Measurements from ENCODE around the gene MSX1.
"Not testable (repeated sequence)": the region's sequence is repeated elsewhere in the genome, so short reads cannot be mapped to it uniquely, and the experiment has no call there.

The MSX1 gene

DNA sequence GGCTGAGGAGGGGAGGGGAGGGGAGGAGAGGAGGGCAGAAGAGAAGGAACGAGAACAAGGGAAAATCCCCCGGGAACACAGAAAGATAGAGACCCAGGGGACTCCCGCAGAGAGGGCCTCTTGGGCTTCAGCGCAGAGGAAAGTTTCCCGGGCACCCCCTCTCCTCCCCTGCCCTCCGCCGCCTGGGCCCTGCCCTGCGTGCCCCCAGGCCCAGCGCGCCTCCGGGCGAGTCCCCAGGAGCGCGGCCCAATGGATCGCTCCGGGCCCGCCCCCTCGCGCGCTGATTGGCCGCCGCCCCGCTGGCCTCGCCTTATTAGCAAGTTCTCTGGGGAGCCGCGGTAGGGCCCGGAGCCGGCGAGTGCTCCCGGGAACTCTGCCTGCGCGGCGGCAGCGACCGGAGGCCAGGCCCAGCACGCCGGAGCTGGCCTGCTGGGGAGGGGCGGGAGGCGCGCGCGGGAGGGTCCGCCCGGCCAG, at the start of gene MSX1:
MSX1 (plus strand) TSS at position 341 of the 474 bp plus-strand sequence. CDS start 235 bp downstream, outside the sequence.
- FAIRE-seq (no peak), DNase-seq (ENCODE audit: low spot score) (peak; percentile 92)

GRCh38 chr4:4810092-4810774, 49.2 kb upstream of the MSX1 start:
- DNase-seq (ENCODE audit: low spot score): no peak
- FAIRE-seq: no peak

GRCh38 chr4:4810778-4811177, 48.7 kb upstream of the MSX1 start:
- no peak for DNase-seq (ENCODE audit: low spot score)
- no peak for FAIRE-seq

DNA sequence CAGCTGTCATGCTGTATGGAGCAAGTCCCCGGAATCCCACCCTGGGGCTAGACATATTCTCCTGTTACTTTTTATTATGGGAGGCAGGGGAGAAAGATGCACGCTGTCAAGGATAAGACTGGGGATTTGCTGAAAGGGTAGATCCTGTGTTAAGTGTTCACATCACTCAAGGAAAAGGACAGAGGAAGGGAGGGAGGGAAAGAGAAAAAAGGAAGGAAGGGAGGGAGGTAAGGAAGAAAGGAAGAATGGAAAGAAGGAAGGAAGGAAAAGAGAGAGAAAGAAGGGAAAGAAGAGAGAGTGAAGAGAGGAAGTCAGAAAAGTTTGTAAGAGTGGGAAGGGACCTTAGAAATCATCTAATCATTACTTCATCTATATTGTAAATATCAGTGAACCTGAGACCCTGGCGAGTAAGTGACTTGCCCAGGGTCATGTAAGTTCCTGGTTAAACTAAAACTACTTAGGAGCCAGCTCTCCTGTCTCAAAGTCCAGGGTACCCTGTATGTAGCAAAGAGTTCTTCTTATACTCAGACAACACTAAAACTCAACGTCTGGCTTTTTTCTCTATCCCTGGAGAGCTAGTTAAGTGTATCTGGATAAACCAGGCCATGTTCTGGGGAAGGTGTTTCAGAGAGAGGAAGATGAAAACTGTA, 47.2 kb upstream of the MSX1 start:
- FAIRE-seq (no peak), DNase-seq (ENCODE audit: low spot score) (no peak)

DNA sequence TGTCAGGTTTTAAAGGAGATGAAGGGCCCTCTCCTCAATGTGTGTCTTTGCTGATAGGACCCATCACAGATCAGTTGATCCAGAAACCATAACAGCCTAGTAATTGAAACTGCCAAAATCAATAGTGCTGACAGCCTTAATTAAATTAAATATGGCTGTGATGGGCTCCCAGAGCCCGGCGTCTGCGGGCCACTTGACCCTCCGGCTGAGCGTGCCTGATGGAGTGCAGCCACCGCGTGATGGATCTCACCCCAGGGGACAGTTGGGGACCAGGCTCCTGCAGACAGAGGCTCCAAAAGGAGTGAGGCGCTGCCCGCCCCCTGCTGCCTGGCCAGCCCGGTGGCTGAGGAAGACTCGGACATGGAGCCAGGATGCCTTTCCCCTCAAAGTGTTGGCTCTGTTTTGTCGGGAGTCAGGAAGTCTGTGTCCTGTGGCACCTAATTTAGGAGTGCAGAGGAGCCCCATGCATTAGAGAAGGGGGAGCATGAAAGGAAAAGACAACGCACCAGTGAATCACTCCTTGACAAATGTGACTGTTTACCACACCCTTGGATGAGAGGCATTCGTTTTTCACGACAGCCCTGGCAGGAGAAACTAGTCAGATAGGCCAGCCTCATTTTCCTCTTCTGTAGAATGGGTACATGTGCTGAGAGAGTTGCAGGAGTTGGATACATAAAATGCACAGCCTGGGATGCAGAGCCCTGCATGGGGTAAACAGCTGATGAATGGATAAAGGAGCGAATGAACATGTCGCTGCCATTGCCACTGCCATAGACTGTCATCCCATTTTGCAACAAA, 40.9 kb upstream of the MSX1 start:
- no peak for DNase-seq (ENCODE audit: low spot score)
- no peak for FAIRE-seq

GRCh38 chr4:4819213-4819606, 40.3 kb upstream of the MSX1 start:
- DNase-seq (ENCODE audit: low spot score) (no peak), FAIRE-seq (no peak)

- DNase-seq (ENCODE audit: low spot score) (no peak), FAIRE-seq (no peak)
These were observed 39.2 kb upstream of the MSX1 start for GRCh38 chr4:4820261-4820660.

- FAIRE-seq: no peak
- no peak for DNase-seq (ENCODE audit: low spot score)
These were observed 38.7 kb upstream of the MSX1 start for GRCh38 chr4:4820739-4821138.

DNA sequence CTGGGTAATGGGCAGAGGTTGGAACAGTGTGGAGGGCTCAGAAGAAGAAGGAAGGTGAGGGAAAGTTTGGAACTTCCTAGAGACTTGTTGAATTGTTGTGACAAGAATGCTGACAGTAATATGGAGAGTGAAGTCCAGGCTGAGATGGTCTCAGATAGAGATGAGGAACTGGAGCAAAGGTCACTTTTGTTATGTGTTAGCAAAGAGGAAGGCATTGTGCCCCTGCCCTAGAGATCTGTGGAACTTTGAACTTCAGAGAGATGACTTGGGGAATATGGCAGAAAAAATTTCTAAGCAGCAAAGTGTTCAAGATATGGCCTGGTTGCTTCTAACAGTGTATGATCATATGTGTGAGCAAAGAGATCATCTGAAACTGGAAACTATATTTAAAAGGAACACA, 37.9 kb upstream of the MSX1 start:
- DNase-seq (ENCODE audit: low spot score) (no peak), FAIRE-seq (no peak)

GRCh38 chr4:4822286-4822685, 37.2 kb upstream of the MSX1 start:
- FAIRE-seq; DNase-seq (ENCODE audit: low spot score): not testable (repeated sequence)

- DNase-seq (ENCODE audit: low spot score) (no peak), FAIRE-seq (no peak)
These were observed 35.8 kb upstream of the MSX1 start for GRCh38 chr4:4823621-4824162.

GRCh38 chr4:4824232-4824631, 35.2 kb upstream of the MSX1 start:
- FAIRE-seq (no peak), DNase-seq (ENCODE audit: low spot score) (no peak)

DNA sequence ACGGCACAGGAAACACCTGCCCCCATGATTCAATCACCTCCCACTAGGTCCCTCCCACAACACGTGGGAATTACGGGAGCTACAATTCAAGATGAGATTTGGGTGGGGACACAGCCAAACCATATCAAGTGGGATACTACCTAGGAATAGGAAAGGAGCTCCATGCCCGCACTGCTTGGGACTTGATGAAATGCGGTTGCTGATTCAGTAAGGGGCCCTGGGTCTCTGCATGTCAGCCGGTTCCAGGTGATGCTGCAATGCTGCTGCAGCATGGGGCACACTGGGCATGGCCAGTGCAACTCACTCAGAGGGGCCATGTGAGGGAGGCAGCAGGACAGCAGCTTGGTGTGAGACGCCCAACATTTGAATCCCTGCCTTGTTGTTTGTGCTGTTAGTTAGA, 34.0 kb upstream of the MSX1 start:
- no peak for FAIRE-seq
- DNase-seq (ENCODE audit: low spot score): no peak

- DNase-seq (ENCODE audit: low spot score) (no peak), FAIRE-seq (no peak)
These were observed 29.6 kb upstream of the MSX1 start for GRCh38 chr4:4829837-4830236.

GRCh38 chr4:4831266-4831665, 28.2 kb upstream of the MSX1 start:
- FAIRE-seq (no peak), DNase-seq (ENCODE audit: low spot score) (no peak)

GRCh38 chr4:4831825-4832224, 27.6 kb upstream of the MSX1 start:
- FAIRE-seq: no peak
- DNase-seq (ENCODE audit: low spot score): no peak

DNA sequence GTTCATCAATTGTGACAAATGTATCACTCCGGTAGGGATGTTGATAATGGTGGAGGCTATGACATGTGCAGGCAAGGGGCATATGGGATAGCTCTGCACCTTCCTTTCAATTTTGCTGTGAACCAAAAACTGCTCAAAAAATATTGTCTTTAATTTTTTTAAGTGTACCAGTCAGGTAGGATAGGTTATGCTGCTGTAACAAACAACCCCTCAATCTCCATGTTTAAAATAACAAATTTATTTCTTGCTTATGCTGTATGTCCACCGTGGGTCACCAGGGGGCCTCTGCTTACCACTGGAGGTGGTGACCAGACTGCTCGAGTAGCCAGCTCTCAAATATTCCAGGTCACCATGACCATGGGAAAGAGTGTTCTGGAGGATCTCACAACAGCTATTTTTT, 23.4 kb upstream of the MSX1 start:
- DNase-seq (ENCODE audit: low spot score) (no peak), FAIRE-seq (no peak)

DNA sequence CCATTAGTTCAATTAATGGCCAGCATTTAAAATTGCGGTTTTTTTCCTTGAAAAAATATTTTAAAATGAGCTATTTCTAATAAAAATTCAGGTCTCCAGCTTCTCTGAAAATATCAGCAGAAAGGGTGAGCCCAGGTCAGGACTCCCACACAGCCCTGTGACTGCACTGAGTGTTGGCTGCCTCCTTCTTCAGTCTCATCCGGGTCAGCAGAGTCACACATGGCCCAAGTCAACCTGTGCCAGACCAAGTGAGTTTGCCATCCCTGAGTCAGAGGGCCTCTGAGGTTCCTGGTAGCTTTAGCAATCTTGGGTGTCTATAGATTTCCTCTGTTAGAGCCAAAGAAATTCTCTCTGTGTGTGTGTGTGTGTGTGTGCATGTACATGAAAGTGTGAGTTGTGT, 22.1 kb upstream of the MSX1 start:
- FAIRE-seq: no peak

GRCh38 chr4:4838051-4838935, 21.2 kb upstream of the MSX1 start:
- no peak for FAIRE-seq

More for the DNA sequence above, 22.1 kb upstream of the MSX1 start:
- DNase-seq (ENCODE audit: low spot score): no peak

DNA sequence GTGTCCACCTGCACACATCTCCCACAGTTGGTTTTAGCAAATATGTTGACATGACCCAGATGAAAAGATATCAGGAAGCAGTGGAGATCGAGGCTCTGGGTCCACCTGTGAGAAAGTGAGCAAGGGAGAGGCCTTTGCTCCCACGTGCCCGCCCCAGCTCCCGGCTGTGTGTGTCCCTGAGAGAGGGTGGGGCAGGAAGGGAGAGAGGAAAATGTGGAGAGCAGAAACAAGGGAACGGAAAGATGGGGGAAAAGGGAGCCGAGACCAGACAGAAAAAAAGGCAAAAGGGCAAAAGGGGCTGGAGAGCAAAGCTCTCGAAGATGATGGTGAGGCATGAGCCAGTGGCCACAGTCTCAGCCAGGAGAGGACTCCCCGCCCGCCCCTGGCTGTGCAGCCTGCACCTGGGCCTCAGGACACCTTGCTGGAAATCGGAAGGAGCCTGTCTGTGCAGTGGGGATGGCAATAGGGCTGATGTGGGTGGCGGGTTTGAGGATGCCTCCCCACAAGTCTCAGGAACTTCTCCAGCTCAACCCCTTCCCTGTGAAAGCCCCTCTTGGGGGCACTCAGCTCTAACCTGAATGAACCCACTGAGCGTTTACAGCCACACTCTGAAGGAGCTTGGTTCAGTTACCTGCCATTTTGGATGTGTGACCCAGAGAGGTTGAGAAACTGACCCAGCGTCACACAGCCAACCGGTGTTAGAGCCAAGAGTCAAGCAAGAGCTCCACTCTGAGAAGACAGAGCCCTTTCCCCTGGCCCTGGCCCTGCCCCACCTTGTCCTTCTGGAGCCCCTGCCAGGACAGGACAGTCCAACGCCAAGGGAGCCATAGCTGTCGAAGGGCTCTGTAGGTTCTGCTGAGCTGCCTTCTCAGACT, 20.3 kb upstream of the MSX1 start:
- FAIRE-seq: no peak
- DNase-seq (ENCODE audit: low spot score): no peak

More at GRCh38 chr4:4838051-4838935, 21.2 kb upstream of the MSX1 start:
- no peak for DNase-seq (ENCODE audit: low spot score)
